AG08395 (cell line): ENCODE measurements around the gene CORO2B.
A peak's percentile ranks its signal among the peaks of the same experiment; 100 is the strongest.
"Not testable (repeated sequence)": the region's sequence is repeated elsewhere in the genome, so short reads cannot be mapped to it uniquely, and the experiment has no call there.

ENCODE experiments used
- DNase-seq: peaks from one replicate; pipeline ENCODE4 v3.0.0; 2012; ENCODE audit warnings: mixed read lengths, low spot score

CORO2B gene

GRCh38 chr15:68733666-68734065, 154.9 kb downstream of the CORO2B start:
- DNase-seq, result peak; percentile 11

GRCh38 chr15:68734352-68734751, 155.6 kb downstream of the CORO2B start:
- DNase-seq, result no peak

- DNase-seq, result no peak
Observed at GRCh38 chr15:68734881-68735280, 156.1 kb downstream of the CORO2B start.

GRCh38 chr15:68735610-68736009, 156.8 kb downstream of the CORO2B start:
- DNase-seq, result no peak

- no peak for DNase-seq
Observed at GRCh38 chr15:68739390-68740080, 160.7 kb downstream of the CORO2B start.

- DNase-seq, result no peak
Observed at GRCh38 chr15:68743256-68743655, 164.5 kb downstream of the CORO2B start.

GRCh38 chr15:68749365-68749764, 170.6 kb downstream of the CORO2B start:
- no peak for DNase-seq

GRCh38 chr15:68749793-68750192, 171.0 kb downstream of the CORO2B start:
- peak; percentile 20 for DNase-seq

- no peak for DNase-seq
Observed at GRCh38 chr15:68751622-68752021, 172.8 kb downstream of the CORO2B start.

- no peak for DNase-seq
Observed at GRCh38 chr15:68755731-68756130, 176.9 kb downstream of the CORO2B start.

GRCh38 chr15:68759982-68760579, 181.3 kb downstream of the CORO2B start:
- not testable (repeated sequence) for DNase-seq

GRCh38 chr15:68763063-68763462, 184.3 kb downstream of the CORO2B start:
- no peak for DNase-seq

GRCh38 chr15:68764090-68764489, 185.3 kb downstream of the CORO2B start:
- no peak for DNase-seq

- no peak for DNase-seq
Observed at GRCh38 chr15:68765602-68766368, 187.0 kb downstream of the CORO2B start.

- DNase-seq, result no peak
Observed at GRCh38 chr15:68767833-68768232, 189.0 kb downstream of the CORO2B start.

- no peak for DNase-seq
Observed at GRCh38 chr15:68768321-68768720, 189.5 kb downstream of the CORO2B start.

GRCh38 chr15:68769702-68770101, 190.9 kb downstream of the CORO2B start:
- DNase-seq, result no peak

- no peak for DNase-seq
Observed at GRCh38 chr15:68770216-68770615, 191.4 kb downstream of the CORO2B start.

- no peak for DNase-seq
Observed at GRCh38 chr15:68773036-68773435, 194.2 kb downstream of the CORO2B start.

GRCh38 chr15:68774120-68774519, 195.3 kb downstream of the CORO2B start:
- DNase-seq, result no peak

- peak; percentile 21 for DNase-seq
Observed at GRCh38 chr15:68774521-68775235, 195.9 kb downstream of the CORO2B start.

GRCh38 chr15:68775236-68775577, 196.4 kb downstream of the CORO2B start:
- DNase-seq, result no peak
